K562 (cell line): ENCODE results near the gene MTLN. TPM values are rescaled to one million over a fixed set of nuclear protein-coding genes. Genes with fewer than 3 reads are reported as not detected.
A peak's percentile ranks its signal among the peaks of the same experiment; 100 is the strongest.

Experiments used
- HDAC1 ChIP-seq, 2 experiments: fragments of 450-650 bp; IDR thresholded peaks; 2 replicates each; pipeline ENCODE4 v1.6.1; 2016 to 2017; ENCODE audit warnings: inconsistent platforms in 1 of 2, mild to moderate bottlenecking in 1 of 2, moderate library complexity in 1 of 2
- KDM4B ChIP-seq, 2 experiments: fragments of 450-650 bp in 1 of 2; sonication (generic) in 1 of 2; IDR thresholded peaks; 2 replicates each; pipeline ENCODE4 v1.6.1; 2016 to 2017; ENCODE audit warnings: borderline replicate concordance in 2 of 2, antibody characterized with exemption in 1 of 2, low read depth in 1 of 2, mild to moderate bottlenecking in 1 of 2
- NRF1 ChIP-seq, 2 experiments: fragments of 450-650 bp; IDR thresholded peaks in 1 of 2; conservative IDR thresholded peaks in 1 of 2; 2 replicates each; pipeline ENCODE4 v1.6.1; 2014; ENCODE audit warnings: mild to moderate bottlenecking in 2 of 2
- SIN3B ChIP-seq: fragments of 450-650 bp; IDR thresholded peaks from 2 replicates; pipeline ENCODE4 v1.6.1; 2017; ENCODE audit warnings: low read depth, mild to moderate bottlenecking, moderate library complexity
- TAF1 ChIP-seq: IDR thresholded peaks from 2 replicates; pipeline ENCODE4 v1.6.1; 2011; ENCODE audit warnings: mild to moderate bottlenecking, low read length, moderate library complexity; ENCODE audit not compliant: insufficient read depth, control insufficient read depth, severe bottlenecking; ENCODE audit errors: extremely low read depth
- ZBTB17 ChIP-seq: fragments of 450-650 bp; formaldehyde crosslinking; IDR thresholded peaks from 2 replicates; pipeline ENCODE4 v1.4.0; 2020; ENCODE audit warnings: mild to moderate bottlenecking
- ZNF121 ChIP-seq: sonication (generic); formaldehyde crosslinking; conservative IDR thresholded peaks from 2 replicates; pipeline ENCODE4 v1.8.0; 2022; ENCODE audit warnings: missing genetic modification reagents
- ZNF217 ChIP-seq: sonication (generic); formaldehyde crosslinking; IDR thresholded peaks from 2 replicates; pipeline ENCODE4 v1.8.0; 2022; ENCODE audit warnings: mild to moderate bottlenecking, missing genetic modification reagents
- ZNF644 ChIP-seq: fragments of 200-800 bp; sonication (Bioruptor generic); IDR thresholded peaks from 2 replicates; pipeline ENCODE4 v1.6.1; 2016; ENCODE audit warnings: low read depth, missing genetic modification characterization, missing compliant biosample characterization
- polyA plus RNA-seq, 8 experiments: library from polyadenylated mRNA; depleted of rRNA in 4 of 8; stranded (reverse) in 5 of 8; unstranded in 3 of 8; fragments of >200 nt; fragmentation: Nextera tagmentation in 2 of 8; fragmentation: Illumina TruSeq in 1 of 8; extraction: Ambion mirVana in 2 of 8; extraction: Trizol in 1 of 8; gene quantifications; 2 replicates each; pipeline versions ENCODE4 v1.2.1 to v1.2.3, GENCODE V29; 2011 to 2014; ENCODE audit warnings: inconsistent platforms in 1 of 8, missing spikeins in 1 of 8
- total RNA-seq, 7 experiments: library from RNA; depleted of rRNA in 6 of 7; stranded (reverse); fragments of >200 nt in 6 of 7; fragmentation: Illumina TruSeq in 2 of 7; extraction: Trizol in 2 of 7; gene quantifications; 2 replicates each; pipeline versions ENCODE4 v1.2.1 to v1.2.3, GENCODE V29; 2011 to 2021; ENCODE audit warnings: low replicate concordance in 1 of 7
- TF ChIP-seq, protein P1 (sequence below), 3 experiments: fragments of 200-800 bp in 1 of 3; sonication (Bioruptor generic) in 1 of 3; sonication (generic) in 1 of 3; formaldehyde crosslinking in 1 of 3; IDR thresholded peaks; 2 replicates each; pipeline versions ENCODE4 v1.6.1 to v1.8.0; 2016 to 2022; ENCODE audit warnings: mild to moderate bottlenecking in 2 of 3, missing compliant biosample characterization in 2 of 3, missing genetic modification characterization in 2 of 3, missing genetic modification reagents in 1 of 3
- TF ChIP-seq, protein P2 (sequence below): fragments of 200-800 bp; sonication (Bioruptor generic); IDR thresholded peaks from 2 replicates; pipeline ENCODE4 v1.6.1; 2017; ENCODE audit warnings: missing genetic modification characterization, missing compliant biosample characterization
- TF ChIP-seq, protein P3 (sequence below): fragments of 450-650 bp; IDR thresholded peaks from 2 replicates; pipeline ENCODE4 v1.6.1; 2016; ENCODE audit warnings: antibody characterized with exemption
- TF ChIP-seq, protein P4 (sequence below): fragments of 450-650 bp; IDR thresholded peaks from 2 replicates; pipeline ENCODE4 v1.6.1; 2018; ENCODE audit warnings: mild to moderate bottlenecking, low read depth; ENCODE audit not compliant: partially characterized antibody
- TF ChIP-seq, protein P5 (sequence below): fragments of 450-650 bp; IDR thresholded peaks from 2 replicates; pipeline ENCODE4 v1.6.1; 2018; ENCODE audit not compliant: partially characterized antibody

Gene MTLN
- total and polyA plus RNA-seq, 9 of the 15 experiments (the other 6 are each of a cell fraction or from before 2014, with no cell fraction given), result 7.3 to 129 (median 39.4) TPM

DNA sequence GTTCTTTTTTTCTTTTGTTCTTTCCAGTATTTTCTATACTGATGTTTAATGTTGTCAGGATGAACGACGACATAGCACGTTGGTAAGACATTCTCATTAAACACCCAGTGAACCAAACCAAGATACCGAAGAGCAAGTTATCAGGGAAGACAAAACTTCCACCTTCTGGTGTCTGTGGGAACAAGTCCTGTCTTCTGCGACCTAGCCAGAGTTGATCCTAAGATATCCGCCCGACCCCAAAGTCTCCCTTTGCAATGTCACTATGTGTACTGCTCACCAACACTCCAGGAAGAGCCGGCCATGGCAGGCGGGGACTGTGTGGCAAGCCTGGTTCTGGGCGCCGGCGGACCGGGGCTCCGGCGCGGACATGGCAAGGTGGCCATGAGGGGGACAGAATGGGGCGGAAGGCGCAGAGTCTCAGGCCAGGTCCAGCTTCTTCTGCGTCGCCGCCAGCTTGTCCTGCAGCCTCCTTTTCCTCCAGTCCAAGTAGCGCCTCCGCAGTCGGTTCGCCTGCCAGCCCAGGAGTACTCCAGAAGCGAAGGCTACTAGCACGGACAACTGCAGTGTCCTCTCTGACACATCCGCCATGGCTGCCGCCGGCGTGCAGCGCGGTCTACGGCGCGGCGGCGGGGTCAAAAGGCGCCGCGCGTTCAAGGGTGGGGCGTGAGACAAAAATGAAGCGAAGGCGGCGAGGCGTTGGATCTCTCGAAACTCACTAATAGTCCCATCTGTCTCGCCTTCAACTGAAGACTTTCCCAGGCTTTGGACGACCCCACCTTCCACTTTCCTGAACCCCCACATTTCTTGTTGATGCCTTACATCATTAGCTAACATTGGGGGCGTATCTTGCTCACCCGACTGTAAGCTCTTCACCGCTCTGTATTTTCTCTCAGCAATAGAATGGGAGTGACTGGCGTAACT is at the start of gene MTLN (continued):
- TF ChIP-seq TAF1 (peak; percentile 85), ZBTB17 (CRISPR knock-in tag) (peak; percentile 68), ZNF121 (CRISPR knock-in tag) (no peak), SIN3B (peak; percentile 86; the same call in 1 of the 2 replicates), KDM4B (IDR thresholded peaks at IDR 0.05; ENCODE audit: borderline replicate concordance in 2 of 2, low read depth in 1 of 2) (peak in 1 of 2 experiments; percentile 71; a peak in 1 of 4 replicates), ZNF644 (tag) (no peak), NRF1 (conservative IDR thresholded peaks at IDR 0.05 in 1 of 2, IDR thresholded peaks at IDR 0.05 in 1 of 2) (peak; percentile 21 to 35; a peak in 1 of 4 replicates), HDAC1 (IDR thresholded peaks at IDR 0.05) (peak in 1 of 2 experiments; percentile 91; a peak in 2 of 4 replicates), ZNF217 (CRISPR knock-in tag) (no peak)
- TF ChIP-seq, protein P1, sequence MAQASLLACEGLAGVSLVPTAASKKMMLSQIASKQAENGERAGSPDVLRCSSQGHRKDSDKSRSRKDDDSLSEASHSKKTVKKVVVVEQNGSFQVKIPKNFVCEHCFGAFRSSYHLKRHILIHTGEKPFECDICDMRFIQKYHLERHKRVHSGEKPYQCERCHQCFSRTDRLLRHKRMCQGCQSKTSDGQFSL (CRISPR knock-in tag; IDR thresholded peaks at IDR 0.05), result 0 out of 2 replicates have a peak, but pooled peaks have one; percentile 48
- TF ChIP-seq, protein P1 (tag; IDR thresholded peaks at IDR 0.05), result no peak
- TF ChIP-seq, protein P2, sequence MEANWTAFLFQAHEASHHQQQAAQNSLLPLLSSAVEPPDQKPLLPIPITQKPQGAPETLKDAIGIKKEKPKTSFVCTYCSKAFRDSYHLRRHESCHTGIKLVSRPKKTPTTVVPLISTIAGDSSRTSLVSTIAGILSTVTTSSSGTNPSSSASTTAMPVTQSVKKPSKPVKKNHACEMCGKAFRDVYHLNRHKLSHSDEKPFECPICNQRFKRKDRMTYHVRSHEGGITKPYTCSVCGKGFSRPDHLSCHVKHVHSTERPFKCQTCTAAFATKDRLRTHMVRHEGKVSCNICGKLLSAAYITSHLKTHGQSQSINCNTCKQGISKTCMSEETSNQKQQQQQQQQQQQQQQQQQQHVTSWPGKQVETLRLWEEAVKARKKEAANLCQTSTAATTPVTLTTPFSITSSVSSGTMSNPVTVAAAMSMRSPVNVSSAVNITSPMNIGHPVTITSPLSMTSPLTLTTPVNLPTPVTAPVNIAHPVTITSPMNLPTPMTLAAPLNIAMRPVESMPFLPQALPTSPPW (CRISPR knock-in tag), result peak; percentile 71
- TF ChIP-seq, protein P3, sequence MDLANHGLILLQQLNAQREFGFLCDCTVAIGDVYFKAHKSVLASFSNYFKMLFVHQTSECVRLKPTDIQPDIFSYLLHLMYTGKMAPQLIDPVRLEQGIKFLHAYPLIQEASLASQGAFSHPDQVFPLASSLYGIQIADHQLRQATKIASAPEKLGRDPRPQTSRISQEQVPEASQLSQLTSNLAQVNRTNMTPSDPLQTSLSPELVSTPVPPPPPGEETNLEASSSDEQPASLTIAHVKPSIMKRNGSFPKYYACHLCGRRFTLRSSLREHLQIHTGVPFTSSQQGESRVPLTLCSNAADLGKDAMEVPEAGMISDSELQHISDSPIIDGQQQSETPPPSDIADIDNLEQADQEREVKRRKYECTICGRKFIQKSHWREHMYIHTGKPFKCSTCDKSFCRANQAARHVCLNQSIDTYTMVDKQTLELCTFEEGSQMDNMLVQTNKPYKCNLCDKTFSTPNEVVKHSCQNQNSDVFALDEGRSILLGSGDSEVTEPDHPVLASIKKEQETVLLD, result peak; percentile 67; the same call in 1 of the 2 replicates
- TF ChIP-seq, protein P4, sequence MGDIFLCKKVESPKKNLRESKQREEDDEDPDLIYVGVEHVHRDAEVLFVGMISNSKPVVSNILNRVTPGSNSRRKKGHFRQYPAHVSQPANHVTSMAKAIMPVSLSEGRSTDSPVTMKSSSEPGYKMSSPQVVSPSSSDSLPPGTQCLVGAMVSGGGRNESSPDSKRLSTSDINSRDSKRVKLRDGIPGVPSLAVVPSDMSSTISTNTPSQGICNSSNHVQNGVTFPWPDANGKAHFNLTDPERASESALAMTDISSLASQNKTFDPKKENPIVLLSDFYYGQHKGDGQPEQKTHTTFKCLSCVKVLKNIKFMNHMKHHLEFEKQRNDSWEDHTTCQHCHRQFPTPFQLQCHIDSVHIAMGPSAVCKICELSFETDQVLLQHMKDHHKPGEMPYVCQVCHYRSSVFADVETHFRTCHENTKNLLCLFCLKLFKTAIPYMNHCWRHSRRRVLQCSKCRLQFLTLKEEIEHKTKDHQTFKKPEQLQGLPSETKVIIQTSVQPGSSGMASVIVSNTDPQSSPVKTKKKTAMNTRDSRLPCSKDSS, result no peak
- TF ChIP-seq, protein P5, sequence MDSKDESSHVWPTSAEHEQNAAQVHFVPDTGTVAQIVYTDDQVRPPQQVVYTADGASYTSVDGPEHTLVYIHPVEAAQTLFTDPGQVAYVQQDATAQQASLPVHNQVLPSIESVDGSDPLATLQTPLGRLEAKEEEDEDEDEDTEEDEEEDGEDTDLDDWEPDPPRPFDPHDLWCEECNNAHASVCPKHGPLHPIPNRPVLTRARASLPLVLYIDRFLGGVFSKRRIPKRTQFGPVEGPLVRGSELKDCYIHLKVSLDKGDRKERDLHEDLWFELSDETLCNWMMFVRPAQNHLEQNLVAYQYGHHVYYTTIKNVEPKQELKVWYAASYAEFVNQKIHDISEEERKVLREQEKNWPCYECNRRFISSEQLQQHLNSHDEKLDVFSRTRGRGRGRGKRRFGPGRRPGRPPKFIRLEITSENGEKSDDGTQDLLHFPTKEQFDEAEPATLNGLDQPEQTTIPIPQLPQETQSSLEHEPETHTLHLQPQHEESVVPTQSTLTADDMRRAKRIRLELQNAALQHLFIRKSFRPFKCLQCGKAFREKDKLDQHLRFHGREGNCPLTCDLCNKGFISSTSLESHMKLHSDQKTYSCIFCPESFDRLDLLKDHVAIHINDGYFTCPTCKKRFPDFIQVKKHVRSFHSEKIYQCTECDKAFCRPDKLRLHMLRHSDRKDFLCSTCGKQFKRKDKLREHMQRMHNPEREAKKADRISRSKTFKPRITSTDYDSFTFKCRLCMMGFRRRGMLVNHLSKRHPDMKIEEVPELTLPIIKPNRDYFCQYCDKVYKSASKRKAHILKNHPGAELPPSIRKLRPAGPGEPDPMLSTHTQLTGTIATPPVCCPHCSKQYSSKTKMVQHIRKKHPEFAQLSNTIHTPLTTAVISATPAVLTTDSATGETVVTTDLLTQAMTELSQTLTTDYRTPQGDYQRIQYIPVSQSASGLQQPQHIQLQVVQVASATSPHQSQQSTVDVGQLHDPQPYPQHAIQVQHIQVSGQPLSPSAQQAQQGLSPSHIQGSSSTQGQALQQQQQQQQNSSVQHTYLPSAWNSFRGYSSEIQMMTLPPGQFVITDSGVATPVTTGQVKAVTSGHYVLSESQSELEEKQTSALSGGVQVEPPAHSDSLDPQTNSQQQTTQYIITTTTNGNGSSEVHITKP, result peak; percentile 9
